Hepatocyte (in vitro differentiated cells): ENCODE measurements around the gene KCTD19. TPM values are rescaled to one million over a fixed set of nuclear protein-coding genes. Genes with fewer than 3 reads are reported as not detected.
"Not testable (repeated sequence)": the region's sequence is repeated elsewhere in the genome, so short reads cannot be mapped to it uniquely, and the experiment has no call there.

Source experiments
- DNase-seq: peaks from one replicate; pipeline ENCODE4 v3.0.0-alpha.2; 2016; ENCODE audit warnings: low spot score
- H2AFZ ChIP-seq: fragments of 200-600 bp; sonication (generic); 2 replicates; pipeline ENCODE4 v1.6.0; 2016; ENCODE audit warnings: antibody characterized with exemption, mild to moderate bottlenecking
- H3K27ac ChIP-seq: fragments of 200-600 bp; sonication (generic); 2 replicates; pipeline ENCODE4 v1.5.1; 2016; ENCODE audit warnings: mild to moderate bottlenecking
- H3K27me3 ChIP-seq: fragments of 200-600 bp; sonication (generic); 2 replicates; pipeline ENCODE4 v1.6.1; 2016
- H3K36me3 ChIP-seq: fragments of 200-600 bp; sonication (generic); replicated peaks from 2 replicates; pipeline ENCODE4 v1.5.1; 2016; ENCODE audit warnings: low read depth; ENCODE audit not compliant: insufficient read depth
- H3K4me1 ChIP-seq: fragments of 200-600 bp; sonication (generic); 2 replicates; pipeline ENCODE4 v1.5.1; 2016; ENCODE audit warnings: mild to moderate bottlenecking, moderate library complexity; ENCODE audit not compliant: insufficient read depth
- H3K4me2 ChIP-seq: fragments of 200-600 bp; sonication (generic); 2 replicates; pipeline ENCODE4 v1.6.0; 2016
- H3K4me3 ChIP-seq: fragments of 200-600 bp; sonication (generic); 2 replicates; pipeline ENCODE4 v1.5.1; 2016; ENCODE audit warnings: mild to moderate bottlenecking
- H3K79me2 ChIP-seq: fragments of 200-600 bp; sonication (generic); 2 replicates; pipeline ENCODE4 v1.6.0; 2017; ENCODE audit warnings: mild to moderate bottlenecking
- H3K9me2 ChIP-seq: fragments of 200-600 bp; sonication (generic); replicated peaks from 2 replicates; pipeline ENCODE4 v1.6.0; 2017; ENCODE audit warnings: mild to moderate bottlenecking; ENCODE audit not compliant: insufficient read depth
- H3K9me3 ChIP-seq: fragments of 200-600 bp; sonication (generic); 2 replicates; pipeline ENCODE4 v1.5.1; 2016; ENCODE audit warnings: low read depth, mild to moderate bottlenecking
- H4K20me1 ChIP-seq: fragments of 200-600 bp; sonication (generic); 2 replicates; pipeline ENCODE4 v1.6.0; 2016; ENCODE audit warnings: mild to moderate bottlenecking; ENCODE audit not compliant: insufficient read depth, poor library complexity, severe bottlenecking
- EZH2 ChIP-seq: fragments of 200-600 bp; sonication (generic); IDR thresholded peaks from 2 replicates; pipeline ENCODE4 v1.6.1; 2016; ENCODE audit warnings: antibody characterized with exemption, mild to moderate bottlenecking, borderline replicate concordance
- EZH2phosphoT487 ChIP-seq: fragments of 200-600 bp; sonication (generic); IDR thresholded peaks from one replicate; pipeline ENCODE4 v1.6.1; 2018; ENCODE audit warnings: antibody characterized with exemption, mild to moderate bottlenecking, low read depth, moderate library complexity; ENCODE audit not compliant: unreplicated experiment, severe bottlenecking
- WGBS: methylation state at CpG from one replicate; pipeline ENCODE4 v1.1.6; 2016; ENCODE audit warnings: low lambda C conversion rate; ENCODE audit errors: missing lambda C conversion rate; 5-methylcytosine and 5-hydroxymethylcytosine counted together
- polyA plus RNA-seq: library from polyadenylated mRNA; unstranded; fragments of >200 nt; fragmentation: Nextera tagmentation; extraction: Ambion mirVana; gene quantifications from 2 replicates; pipeline ENCODE4 v1.2.1, GENCODE V29; 2016
- total RNA-seq: library from RNA; depleted of rRNA; stranded (reverse); fragments of >200 nt; gene quantifications from 2 replicates; pipeline ENCODE4 v1.2.3, GENCODE V29; 2014
- TF ChIP-seq, protein P1 (sequence below): fragments of 200-600 bp; sonication (generic); IDR thresholded peaks from 2 replicates; pipeline ENCODE4 v1.5.1; 2016; ENCODE audit warnings: antibody characterized with exemption, mild to moderate bottlenecking; ENCODE audit not compliant: poor library complexity

The KCTD19 gene
- total and polyA plus RNA-seq, 2 experiments from 2014 or later, result not detected

DNA sequence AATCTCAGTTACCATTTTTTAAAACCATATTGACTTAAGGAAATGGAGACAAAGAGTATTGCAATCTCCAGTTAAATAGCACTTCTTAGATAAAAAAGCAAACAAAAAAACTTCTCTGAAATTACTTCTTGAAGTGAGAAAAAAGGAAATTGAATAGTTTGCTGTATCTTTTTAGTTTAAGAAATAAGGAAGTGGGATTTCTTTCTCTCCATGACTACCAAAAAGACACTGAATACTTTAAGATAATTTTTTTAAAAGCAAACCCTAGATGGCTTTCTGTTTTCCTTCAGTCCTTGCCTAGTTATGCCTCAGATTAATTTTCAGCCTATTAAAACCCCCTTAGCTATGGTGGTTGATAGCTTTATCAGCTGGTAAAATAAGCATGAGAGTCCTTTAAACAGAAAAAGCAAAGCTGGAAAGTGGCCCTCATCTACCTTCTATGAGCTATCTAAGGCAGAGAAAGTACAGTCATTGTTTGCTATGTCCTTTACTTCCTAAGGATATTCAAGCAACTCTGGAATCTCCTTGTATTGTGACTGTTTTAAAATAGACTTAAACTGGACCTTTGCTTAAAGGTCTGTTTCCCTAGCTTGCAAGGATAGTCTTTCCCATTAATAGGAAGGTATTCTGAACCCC is 38.2 kb upstream of the KCTD19 start:
- H3K27ac ChIP-seq, result peak overlapping the region; percentile 2
- no peak overlapping the region for H2AFZ ChIP-seq
- H3K9me2 ChIP-seq, result no peaks in the 10 kb centered on the region
- H3K36me3 ChIP-seq, result no peaks in the 10 kb centered on the region
- H3K4me1 ChIP-seq, result no peaks in the 10 kb centered on the region
- H3K4me3 ChIP-seq, result no peak overlapping the region
- no peak for DNase-seq
- no peaks in the 10 kb centered on the region for H3K9me3 ChIP-seq
- H3K4me2 ChIP-seq, result no peak overlapping the region
- no peak for TF ChIP-seq EZH2
- no peak for TF ChIP-seq EZH2phosphoT487
- TF ChIP-seq, protein P1, sequence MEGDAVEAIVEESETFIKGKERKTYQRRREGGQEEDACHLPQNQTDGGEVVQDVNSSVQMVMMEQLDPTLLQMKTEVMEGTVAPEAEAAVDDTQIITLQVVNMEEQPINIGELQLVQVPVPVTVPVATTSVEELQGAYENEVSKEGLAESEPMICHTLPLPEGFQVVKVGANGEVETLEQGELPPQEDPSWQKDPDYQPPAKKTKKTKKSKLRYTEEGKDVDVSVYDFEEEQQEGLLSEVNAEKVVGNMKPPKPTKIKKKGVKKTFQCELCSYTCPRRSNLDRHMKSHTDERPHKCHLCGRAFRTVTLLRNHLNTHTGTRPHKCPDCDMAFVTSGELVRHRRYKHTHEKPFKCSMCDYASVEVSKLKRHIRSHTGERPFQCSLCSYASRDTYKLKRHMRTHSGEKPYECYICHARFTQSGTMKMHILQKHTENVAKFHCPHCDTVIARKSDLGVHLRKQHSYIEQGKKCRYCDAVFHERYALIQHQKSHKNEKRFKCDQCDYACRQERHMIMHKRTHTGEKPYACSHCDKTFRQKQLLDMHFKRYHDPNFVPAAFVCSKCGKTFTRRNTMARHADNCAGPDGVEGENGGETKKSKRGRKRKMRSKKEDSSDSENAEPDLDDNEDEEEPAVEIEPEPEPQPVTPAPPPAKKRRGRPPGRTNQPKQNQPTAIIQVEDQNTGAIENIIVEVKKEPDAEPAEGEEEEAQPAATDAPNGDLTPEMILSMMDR, result no peak
- H4K20me1 ChIP-seq, result no peaks in the 10 kb centered on the region
- H3K79me2 ChIP-seq, result no peaks in the 10 kb centered on the region
- H3K27me3 ChIP-seq, result peaks cover 9% of the 10 kb centered on the region

- H3K79me2 ChIP-seq, result no peaks in the 10 kb centered on the region
- H3K4me2 ChIP-seq, result no peak overlapping the region
- H3K27me3 ChIP-seq, result no peaks in the 10 kb centered on the region
- H3K4me1 ChIP-seq, result no peaks in the 10 kb centered on the region
- no peaks in the 10 kb centered on the region for H3K36me3 ChIP-seq
- WGBS, result 85% methylated on average over 3 of the region's 3 CpGs
- no peak overlapping the region for H3K4me3 ChIP-seq
- DNase-seq, result no peak
- H3K9me2 ChIP-seq, result no peaks in the 10 kb centered on the region
- H4K20me1 ChIP-seq, result no peaks in the 10 kb centered on the region
- no peak overlapping the region for H2AFZ ChIP-seq
- no peaks in the 10 kb centered on the region for H3K9me3 ChIP-seq
- H3K27ac ChIP-seq, result no peak overlapping the region
- TF ChIP-seq, protein P1, result no peak
- no peak for TF ChIP-seq EZH2
- TF ChIP-seq EZH2phosphoT487, result no peak
Measured at GRCh38 chr16:67361038-67361437, 34.5 kb upstream of the KCTD19 start.

GRCh38 chr16:67359540-67360269 is 33.2 kb upstream of the KCTD19 start:
- H3K9me3 ChIP-seq, DNase-seq, H2AFZ ChIP-seq, H3K36me3 ChIP-seq, H3K9me2 ChIP-seq, H3K79me2 ChIP-seq, H3K4me1 ChIP-seq, H3K27me3 ChIP-seq, H4K20me1 ChIP-seq, H3K27ac ChIP-seq, H3K4me3 ChIP-seq, H3K4me2 ChIP-seq: not testable (repeated sequence)
- WGBS, result 91% methylated on average over 8 of the region's 8 CpGs

DNA sequence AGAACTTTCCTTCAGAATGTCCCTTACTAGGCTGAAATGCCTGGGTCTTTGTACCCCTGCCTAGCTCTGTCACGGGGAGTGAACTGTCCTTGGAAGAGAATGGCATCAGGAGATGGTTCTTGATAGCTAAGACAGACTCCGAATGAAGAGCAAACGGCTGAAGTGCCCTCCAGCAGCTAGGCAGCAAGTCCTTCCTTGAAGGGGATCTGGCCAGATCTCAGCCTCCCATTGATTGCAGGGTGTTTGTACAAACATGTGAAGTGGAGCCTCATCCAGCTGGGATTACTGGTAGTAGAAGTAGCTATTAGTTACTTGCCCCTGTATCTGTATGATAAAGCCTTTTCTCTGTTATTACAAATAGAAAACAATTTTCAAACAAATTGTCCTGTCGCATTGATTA is 31.0 kb upstream of the KCTD19 start:
- no peak for DNase-seq
- Histone ChIP-seq H3K27me3 (no peaks in the 10 kb centered on the region), H3K4me3 (no peak overlapping the region), H3K79me2 (no peaks in the 10 kb centered on the region), H3K27ac (no peak overlapping the region), H4K20me1 (no peaks in the 10 kb centered on the region), H3K4me1 (no peaks in the 10 kb centered on the region), H3K4me2 (no peak overlapping the region), H3K9me3 (no peaks in the 10 kb centered on the region), H2AFZ (no peak overlapping the region), H3K36me3 (no peaks in the 10 kb centered on the region), H3K9me2 (no peaks in the 10 kb centered on the region)
- WGBS, result 51% methylated on average over 4 of the region's 4 CpGs
- TF ChIP-seq EZH2phosphoT487, result no peak
- TF ChIP-seq EZH2, result no peak
- TF ChIP-seq, protein P1, result no peak
